SH-SY5Y (cell line): ENCODE measurements around the gene AGER.

Experiments
- GATA2 ChIP-seq: IDR thresholded peaks from 2 replicates; pipeline ENCODE4 v1.6.1; 2011; ENCODE audit warnings: mild to moderate bottlenecking, low read depth, low read length
- GATA3 ChIP-seq: IDR thresholded peaks from 2 replicates; pipeline ENCODE4 v1.6.1; 2011; ENCODE audit warnings: low read depth, mild to moderate bottlenecking, low read length, moderate library complexity

DNA sequence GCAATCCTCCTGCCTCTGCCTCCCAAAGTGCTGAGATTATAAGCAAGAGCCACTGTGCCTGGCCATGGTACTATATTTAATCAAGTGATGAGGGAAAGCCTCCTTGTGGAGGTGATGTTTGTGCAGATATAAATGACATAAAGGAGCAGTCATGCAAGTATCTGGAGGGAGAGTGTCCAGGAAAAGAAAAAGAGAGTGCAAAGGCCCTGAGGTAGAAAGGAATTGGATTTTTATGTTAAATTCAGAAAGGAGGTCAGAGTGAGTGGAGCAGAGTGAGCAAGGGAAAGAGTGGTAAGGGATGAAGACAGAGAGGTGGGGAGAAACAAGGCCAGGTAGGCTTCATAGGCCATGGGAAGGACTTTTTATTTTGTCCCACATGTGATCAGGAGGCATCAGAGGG lies 46.6 kb downstream of the AGER start:
- no peak for TF ChIP-seq GATA2
- TF ChIP-seq GATA3 = no peak
